ENCODE data around the gene FAM241B.

DNA sequence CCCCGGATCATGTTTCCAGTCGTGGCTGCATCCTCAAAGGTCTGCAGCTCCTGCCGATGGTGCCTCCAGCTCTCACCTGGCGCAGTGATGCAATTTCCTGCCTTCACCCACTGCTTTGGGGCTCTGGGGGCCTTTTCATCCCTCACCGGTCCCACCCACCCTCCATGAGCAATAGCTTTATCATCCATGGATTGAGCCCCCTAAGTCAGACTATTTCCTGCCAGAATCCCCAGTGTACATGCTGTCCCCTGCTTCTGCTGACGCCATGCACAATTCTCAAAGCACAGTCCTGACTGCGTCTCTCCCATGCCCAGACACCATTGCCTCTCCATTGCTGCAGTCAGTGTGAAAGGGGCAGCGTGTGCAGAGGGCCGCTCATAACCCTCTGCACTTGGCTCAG lies 49.7 kb downstream of the FAM241B start:
- TF ChIP-seq GATA2 (IDR thresholded peaks at IDR 0.05; ENCODE audit: low read depth, low read length) (no peak), GATA3 (IDR thresholded peaks at IDR 0.05; ENCODE audit: low read depth, low read length) (no peak)
